Chondrocyte (in vitro differentiated cells): ENCODE data around the gene ZNF135. TPM values are rescaled to one million over a fixed set of nuclear protein-coding genes. Genes with fewer than 3 reads are reported as not detected.

ENCODE experiments used
- DNase-seq: peaks from one replicate; pipeline ENCODE4 v3.0.0; 2021; ENCODE audit warnings: mixed read lengths, low spot score
- H3K27ac Mint-ChIP-seq: one replicate; pipeline ENCODE4 v1.8.0; 2021; ENCODE audit warnings: mild to moderate bottlenecking, moderate library complexity, mixed read lengths; ENCODE audit not compliant: unreplicated experiment
- H3K27me3 Mint-ChIP-seq: 2 replicates; pipeline ENCODE4 v1.8.0; 2021; ENCODE audit warnings: low read depth, mixed read lengths
- H3K36me3 Mint-ChIP-seq: 2 replicates; pipeline ENCODE4 v1.8.0; 2021; ENCODE audit warnings: low read depth, mixed read lengths
- H3K4me1 Mint-ChIP-seq: 2 replicates; pipeline ENCODE4 v1.8.0; 2021; ENCODE audit warnings: low read depth, mild to moderate bottlenecking, mixed read lengths
- H3K4me3 Mint-ChIP-seq: one replicate; pipeline ENCODE4 v1.8.0; 2021; ENCODE audit warnings: mild to moderate bottlenecking, moderate library complexity, mixed read lengths; ENCODE audit not compliant: unreplicated experiment
- H3K9me3 Mint-ChIP-seq: 2 replicates; pipeline ENCODE4 v1.8.0; 2021; ENCODE audit warnings: low read depth, mixed read lengths
- CTCF ChIP-seq: fragments of 200-600 bp; sonication (generic); IDR thresholded peaks from 2 replicates; pipeline ENCODE4 v1.5.0; 2021; ENCODE audit warnings: antibody characterized with exemption, mild to moderate bottlenecking, moderate library complexity
- total RNA-seq: library from RNA; stranded (reverse); gene quantifications from 3 replicates; pipeline ENCODE4 v1.2.1, GENCODE V29; 2021

ZNF135 gene
- total RNA-seq, 1 donor from 2014 or later = 4.9 TPM

GRCh38 chr19:58056861-58057260, 2.2 kb upstream of the ZNF135 start:
- Mint-ChIP-seq H3K36me3 (peaks cover 14% of the 10 kb centered on the region), H3K27ac (no peak overlapping the region), H3K4me1 (peaks cover 8% of the 10 kb centered on the region), H3K4me3 (no peak overlapping the region), H3K27me3 (no peaks in the 10 kb centered on the region), H3K9me3 (peaks cover 36% of the 10 kb centered on the region)
- no peak for DNase-seq
- no peak for TF ChIP-seq CTCF

- H3K27me3 Mint-ChIP-seq = no peaks in the 10 kb centered on the region
- no peak for DNase-seq
- no peak for TF ChIP-seq CTCF
- peak overlapping the region; percentile 85 for H3K27ac Mint-ChIP-seq
- H3K36me3 Mint-ChIP-seq = peaks cover 18% of the 10 kb centered on the region
- H3K4me3 Mint-ChIP-seq = peak overlapping the region; percentile 76
- peaks cover 43% of the 10 kb centered on the region for H3K9me3 Mint-ChIP-seq
- peaks cover 8% of the 10 kb centered on the region for H3K4me1 Mint-ChIP-seq
Observed at GRCh38 chr19:58058467-58058866, 615 bp upstream of the ZNF135 start.

GRCh38 chr19:58059671-58060078, 593 bp downstream of the ZNF135 start:
- TF ChIP-seq CTCF = no peak
- no peak for DNase-seq
- Mint-ChIP-seq H3K36me3 (peaks cover 26% of the 10 kb centered on the region), H3K9me3 (peaks cover 48% of the 10 kb centered on the region), H3K4me1 (peaks cover 8% of the 10 kb centered on the region), H3K4me3 (peak overlapping the region; percentile 76), H3K27ac (no peak overlapping the region), H3K27me3 (no peaks in the 10 kb centered on the region)

- no peaks in the 10 kb centered on the region for H3K27me3 Mint-ChIP-seq
- peaks cover 51% of the 10 kb centered on the region for H3K9me3 Mint-ChIP-seq
- H3K27ac Mint-ChIP-seq = no peak overlapping the region
- peaks cover 8% of the 10 kb centered on the region for H3K4me1 Mint-ChIP-seq
- H3K4me3 Mint-ChIP-seq = peak overlapping the region; percentile 38
- H3K36me3 Mint-ChIP-seq = peaks cover 30% of the 10 kb centered on the region
- no peak for TF ChIP-seq CTCF
- no peak for DNase-seq
Observed at GRCh38 chr19:58060231-58060630, 1.1 kb downstream of the ZNF135 start.

- H3K27ac Mint-ChIP-seq = no peak overlapping the region
- peaks cover 57% of the 10 kb centered on the region for H3K36me3 Mint-ChIP-seq
- no peak overlapping the region for H3K4me3 Mint-ChIP-seq
- peaks cover 70% of the 10 kb centered on the region for H3K9me3 Mint-ChIP-seq
- no peaks in the 10 kb centered on the region for H3K27me3 Mint-ChIP-seq
- H3K4me1 Mint-ChIP-seq = peaks cover 7% of the 10 kb centered on the region
- no peak for DNase-seq
- no peak for TF ChIP-seq CTCF
Observed at GRCh38 chr19:58063712-58064111, 4.6 kb downstream of the ZNF135 start.
